Prostate gland (tissue), 2 donors: ENCODE measurements around the gene ACSS3. TPM values are rescaled to one million over a fixed set of nuclear protein-coding genes. Genes with fewer than 3 reads are reported as not detected.
"Not testable (repeated sequence)": the region's sequence is repeated elsewhere in the genome, so short reads cannot be mapped to it uniquely, and the experiment has no call there.

ENCODE experiments used
- DNase-seq: peaks from one replicate; pipeline ENCODE4 v3.0.0-alpha.2; 2019; ENCODE audit warnings: low spot score
- H3K27ac ChIP-seq, 2 donors: fragments of 200-600 bp; sonication (generic); 2 replicates each; pipeline ENCODE4 v1.5.1; 2017 to 2019
- H3K27me3 ChIP-seq: fragments of 200-600 bp; sonication (generic); replicated peaks from 2 replicates; pipeline ENCODE4 v1.5.1; 2019; ENCODE audit not compliant: insufficient read depth
- H3K36me3 ChIP-seq, 2 donors: fragments of 200-600 bp; sonication (generic); 1 replicate in 1 of 2; 2 replicates in 1 of 2; pipeline versions ENCODE4 v1.5.1 to v1.8.1; 2017 to 2019
- H3K4me1 ChIP-seq: fragments of 200-600 bp; sonication (generic); replicated peaks from 2 replicates; pipeline ENCODE4 v1.5.1; 2019
- H3K4me3 ChIP-seq, 2 donors: fragments of 200-600 bp; sonication (generic); 2 replicates each; pipeline ENCODE4 v1.5.1; 2017 to 2019
- H3K9me3 ChIP-seq: fragments of 200-600 bp; sonication (generic); 2 replicates; pipeline ENCODE4 v1.5.1; 2017
- POLR2A ChIP-seq: fragments of 450-650 bp; IDR thresholded peaks from one replicate; pipeline ENCODE4 v1.6.1; 2016; ENCODE audit warnings: antibody characterized with exemption, mild to moderate bottlenecking
- POLR2AphosphoS5 ChIP-seq: sonication (generic); formaldehyde crosslinking; IDR thresholded peaks from one replicate; pipeline ENCODE4 v1.6.1; 2017; ENCODE audit warnings: antibody characterized with exemption
- WGBS: methylation state at CpG from one replicate; pipeline ENCODE4 v1.1.5; 2018; 5-methylcytosine and 5-hydroxymethylcytosine counted together
- intact Hi-C: fragments of 100-400 bp; cut with DNase I; formaldehyde crosslinking; loops from one replicate; pipeline ENCODE4 v1.14.2; 2022
- total RNA-seq, 2 donors: library from RNA; depleted of rRNA; stranded (reverse); fragments of >200 nt; gene quantifications; one replicate each; pipeline ENCODE4 v1.1.0, GENCODE V29; 2016
- TF ChIP-seq, protein P1 (sequence below), 4 experiments: fragments of 200-600 bp in 2 of 4; fragments of 450-650 bp in 2 of 4; sonication (generic) in 2 of 4; IDR thresholded peaks; 1 replicate in 3 of 4; 2 replicates in 1 of 4; pipeline ENCODE4 v1.5.1; 2016 to 2019; ENCODE audit warnings: antibody characterized with exemption in 4 of 4, mild to moderate bottlenecking in 2 of 4, moderate library complexity in 2 of 4

Gene ACSS3
- total RNA-seq, 2 donors from 2014 or later, result 11.8 to 24.3 TPM

GRCh38 chr12:81207664-81208063 lies 129.8 kb downstream of the ACSS3 start:
- Histone ChIP-seq H3K36me3 (no peaks in the 10 kb centered on the region), H3K4me3 (no peak overlapping the region), H3K9me3 (no peaks in the 10 kb centered on the region), H3K27me3 (no peaks in the 10 kb centered on the region), H3K27ac (no peak overlapping the region), H3K4me1 (no peaks in the 10 kb centered on the region)
- TF ChIP-seq, protein P1, sequence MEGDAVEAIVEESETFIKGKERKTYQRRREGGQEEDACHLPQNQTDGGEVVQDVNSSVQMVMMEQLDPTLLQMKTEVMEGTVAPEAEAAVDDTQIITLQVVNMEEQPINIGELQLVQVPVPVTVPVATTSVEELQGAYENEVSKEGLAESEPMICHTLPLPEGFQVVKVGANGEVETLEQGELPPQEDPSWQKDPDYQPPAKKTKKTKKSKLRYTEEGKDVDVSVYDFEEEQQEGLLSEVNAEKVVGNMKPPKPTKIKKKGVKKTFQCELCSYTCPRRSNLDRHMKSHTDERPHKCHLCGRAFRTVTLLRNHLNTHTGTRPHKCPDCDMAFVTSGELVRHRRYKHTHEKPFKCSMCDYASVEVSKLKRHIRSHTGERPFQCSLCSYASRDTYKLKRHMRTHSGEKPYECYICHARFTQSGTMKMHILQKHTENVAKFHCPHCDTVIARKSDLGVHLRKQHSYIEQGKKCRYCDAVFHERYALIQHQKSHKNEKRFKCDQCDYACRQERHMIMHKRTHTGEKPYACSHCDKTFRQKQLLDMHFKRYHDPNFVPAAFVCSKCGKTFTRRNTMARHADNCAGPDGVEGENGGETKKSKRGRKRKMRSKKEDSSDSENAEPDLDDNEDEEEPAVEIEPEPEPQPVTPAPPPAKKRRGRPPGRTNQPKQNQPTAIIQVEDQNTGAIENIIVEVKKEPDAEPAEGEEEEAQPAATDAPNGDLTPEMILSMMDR (IDR thresholded peaks at IDR 0.05), result no peak
- TF ChIP-seq POLR2AphosphoS5 (no peak), POLR2A (no peak)
- DNase-seq, result no peak
- WGBS, result 87% methylated on average over 4 of the region's 4 CpGs
- intact Hi-C loops, result no loop called here

DNA sequence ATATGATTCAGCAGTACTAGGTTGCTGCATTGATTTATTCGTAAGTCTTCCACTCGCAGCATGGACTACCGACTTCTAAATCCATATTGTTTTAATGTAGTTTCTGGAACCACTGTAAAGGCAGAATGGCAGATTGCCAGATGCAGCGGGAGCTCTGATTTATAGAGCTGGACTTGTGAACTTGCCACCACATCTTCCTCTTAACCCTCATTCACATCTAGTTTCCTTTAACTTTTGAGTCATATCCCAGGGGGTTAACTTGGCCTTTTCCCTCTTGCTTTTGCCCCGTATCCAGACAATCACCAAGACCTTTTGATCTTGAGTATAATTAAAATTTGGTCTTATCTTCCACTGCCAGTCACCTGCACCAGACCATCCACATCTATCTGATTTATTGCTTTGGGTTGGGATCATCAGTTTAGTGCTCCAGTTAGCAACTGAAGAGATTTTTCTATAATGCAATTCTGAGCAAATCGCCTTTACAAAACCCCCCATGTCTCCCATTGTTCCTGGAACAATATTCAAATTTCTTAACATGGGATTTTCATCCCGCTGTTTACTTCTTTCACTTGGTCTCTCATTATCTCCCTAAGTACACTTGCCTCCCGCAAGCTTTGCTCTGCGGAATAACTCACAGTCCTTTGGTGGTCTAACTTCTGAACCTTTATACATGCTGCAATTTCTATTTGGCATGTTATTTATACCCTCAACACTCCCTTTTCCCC lies 130.5 kb downstream of the ACSS3 start:
- Histone ChIP-seq H3K36me3 (no peaks in the 10 kb centered on the region), H3K27ac (no peak overlapping the region), H3K4me1 (no peaks in the 10 kb centered on the region), H3K27me3 (no peaks in the 10 kb centered on the region), H3K4me3 (no peak overlapping the region), H3K9me3 (no peaks in the 10 kb centered on the region)
- no peak for DNase-seq
- TF ChIP-seq POLR2A (no peak), POLR2AphosphoS5 (no peak)
- TF ChIP-seq, protein P1 (IDR thresholded peaks at IDR 0.05), result no peak
- WGBS, result 65% methylated on average over 9 of the region's 9 CpGs
- intact Hi-C loops, result no loop called here

GRCh38 chr12:81209012-81209411 lies 131.1 kb downstream of the ACSS3 start:
- H3K4me1 ChIP-seq, result no peaks in the 10 kb centered on the region
- no peak for DNase-seq
- intact Hi-C loops, result no loop called here
- TF ChIP-seq POLR2A, result no peak
- no peak for TF ChIP-seq POLR2AphosphoS5
- TF ChIP-seq, protein P1 (IDR thresholded peaks at IDR 0.05), result no peak
- no peak overlapping the region for H3K4me3 ChIP-seq
- no peak overlapping the region for H3K27ac ChIP-seq
- no peaks in the 10 kb centered on the region for H3K36me3 ChIP-seq
- H3K9me3 ChIP-seq, result no peaks in the 10 kb centered on the region
- no peaks in the 10 kb centered on the region for H3K27me3 ChIP-seq

GRCh38 chr12:81209772-81210225 lies 131.9 kb downstream of the ACSS3 start:
- intact Hi-C loops, H3K9me3 ChIP-seq, H3K36me3 ChIP-seq, H3K4me3 ChIP-seq, H3K27ac ChIP-seq, H3K27me3 ChIP-seq, H3K4me1 ChIP-seq: not testable (repeated sequence)
- 56% methylated on average over 2 of the region's 2 CpGs for WGBS
- peak; percentile 16 for DNase-seq

- Histone ChIP-seq H3K36me3 (no peaks in the 10 kb centered on the region), H3K27ac (no peak overlapping the region)
Observed at GRCh38 chr12:81211306-81211705, 133.4 kb downstream of the ACSS3 start.

More at GRCh38 chr12:81211306-81211705, 133.4 kb downstream of the ACSS3 start:
- Histone ChIP-seq H3K4me3 (no peak overlapping the region), H3K9me3 (no peaks in the 10 kb centered on the region), H3K27me3 (no peaks in the 10 kb centered on the region), H3K4me1 (no peaks in the 10 kb centered on the region)
- intact Hi-C loops, result no loop called here
- no peak for DNase-seq
- no peak for TF ChIP-seq POLR2A
- TF ChIP-seq, protein P1 (IDR thresholded peaks at IDR 0.05), result no peak
- TF ChIP-seq POLR2AphosphoS5, result no peak
- 94% methylated on average over 1 of the region's 1 CpG for WGBS
